HCT116 (cell line): ENCODE measurements around the gene DVL2. TPM values are rescaled to one million over a fixed set of nuclear protein-coding genes. Genes with fewer than 3 reads are reported as not detected.

Source experiments
- ATAC-seq: fragments of 200-7000 bp; cut with Tn5 transposase; 2 replicates; pipeline ENCODE4 v1.9.1; 2020; ENCODE audit warnings: mild to moderate bottlenecking, moderate library complexity
- BruUV-seq: library from RNA; stranded (reverse); fragments of 400-500 nt; replicated peaks from 2 replicates; lab custom pipeline; 2021; lab: Mats Ljungman, UMichigan
- CTCF ChIA-PET: fragments of 300-600 bp; sonication (Branson Sonifier 250); formaldehyde crosslinking; loops from one replicate; lab custom pipeline; 2021; ENCODE audit warnings: antibody characterized with exemption; lab: Charles Lee
- POLR2A ChIA-PET: fragments of 300-600, 350-600 bp; sonication (Branson Sonifier 250); formaldehyde crosslinking; loops from one replicate; lab custom pipeline; 2021; ENCODE audit warnings: antibody characterized with exemption; lab: Charles Lee
- RAD21 ChIA-PET, 2 experiments: fragments of 300-600 bp; sonication (Branson Sonifier 250); formaldehyde crosslinking; loops; one replicate each; lab custom pipeline; 2023; ENCODE audit warnings: low total read pairs in 2 of 2; ENCODE audit not compliant: uncharacterized antibody in 2 of 2, unreplicated experiment in 2 of 2, low non-redundant PET in 1 of 2; lab: Charles Lee
- DNase-seq: peaks from one replicate; pipeline ENCODE4 v3.0.0-alpha.2; 2010; ENCODE audit warnings: low read depth, low spot score
- H2AFZ ChIP-seq: fragments of 200-600 bp; shearing (Covaris generic), sonication (generic); 2 replicates; pipeline ENCODE4 v1.6.1; 2017; ENCODE audit warnings: low read depth, mixed run types, mixed read lengths, antibody characterized with exemption, low read length; ENCODE audit not compliant: poor library complexity, severe bottlenecking
- H3K27ac ChIP-seq: 2 replicates; pipeline ENCODE4 v1.5.1; 2012; ENCODE audit warnings: low read depth, low read length
- H3K27me3 ChIP-seq: fragments of 200-600 bp; sonication (generic); 2 replicates; pipeline ENCODE4 v1.6.1; 2016; ENCODE audit warnings: mixed run types, low read length, mixed read lengths; ENCODE audit not compliant: insufficient read depth
- H3K36me3 ChIP-seq, 2 experiments: fragments of 200-500 bp in 1 of 2; fragments of 200-600 bp in 1 of 2; sonication (Bioruptor generic) in 1 of 2; sonication (generic) in 1 of 2; 2 replicates each; pipeline versions ENCODE4 v1.5.1 to v1.6.1; 2014 to 2016; ENCODE audit warnings: low read length in 2 of 2, inconsistent platforms in 1 of 2, mixed read lengths in 1 of 2, mixed run types in 1 of 2; ENCODE audit not compliant: insufficient read depth in 2 of 2, control insufficient read depth in 1 of 2
- H3K4me1 ChIP-seq, 2 experiments: fragments of 200-600 bp in 1 of 2; sonication (generic) in 1 of 2; 2 replicates each; pipeline versions ENCODE4 v1.5.1 to v1.6.1; 2012 to 2017; ENCODE audit warnings: low read length in 2 of 2, inconsistent platforms in 1 of 2, mild to moderate bottlenecking in 1 of 2, mixed read lengths in 1 of 2, mixed run types in 1 of 2, moderate library complexity in 1 of 2; ENCODE audit not compliant: insufficient read depth in 2 of 2, control insufficient read depth in 1 of 2
- H3K4me2 ChIP-seq: fragments of 200-600 bp; sonication (generic); 2 replicates; pipeline ENCODE4 v1.6.1; 2017; ENCODE audit warnings: mixed run types, low read length, mixed read lengths
- H3K4me3 ChIP-seq, 2 experiments: fragments of 200-600 bp in 1 of 2; sonication (generic) in 1 of 2; replicated peaks in 1 of 2; 2 replicates each; pipeline ENCODE4 v1.5.1; 2011 to 2016; ENCODE audit warnings: low read length in 2 of 2, control low read depth in 1 of 2, low read depth in 1 of 2, mild to moderate bottlenecking in 1 of 2, mixed read lengths in 1 of 2, mixed run types in 1 of 2
- H3K79me2 ChIP-seq: fragments of 200-600 bp; sonication (generic); 2 replicates; pipeline ENCODE4 v1.6.1; 2017; ENCODE audit warnings: mild to moderate bottlenecking, mixed run types, low read length, moderate library complexity, mixed read lengths; ENCODE audit not compliant: insufficient read depth
- H3K9ac ChIP-seq: fragments of 200-600 bp; sonication (generic); 2 replicates; pipeline ENCODE4 v1.6.1; 2016; ENCODE audit warnings: low read length, mixed read lengths
- H3K9me2 ChIP-seq: fragments of 200-600 bp; sonication (generic), shearing (Covaris generic); 2 replicates; pipeline ENCODE4 v1.6.1; 2017; ENCODE audit warnings: mixed run types, mild to moderate bottlenecking, moderate library complexity; ENCODE audit not compliant: insufficient read depth
- H3K9me3 ChIP-seq, 2 experiments: fragments of 200-500 bp in 1 of 2; fragments of 200-600 bp in 1 of 2; sonication (Bioruptor generic) in 1 of 2; sonication (generic) in 1 of 2; 2 replicates each; pipeline ENCODE4 v1.6.1; 2014 to 2017; ENCODE audit warnings: low read length in 2 of 2, mixed read lengths in 2 of 2, inconsistent platforms in 1 of 2, low read depth in 1 of 2, mild to moderate bottlenecking in 1 of 2, mixed run types in 1 of 2, moderate library complexity in 1 of 2; ENCODE audit not compliant: control insufficient read depth in 1 of 2, insufficient read depth in 1 of 2
- H4K20me1 ChIP-seq: fragments of 200-600 bp; sonication (generic), shearing (Covaris generic); 2 replicates; pipeline ENCODE4 v1.6.1; 2017; ENCODE audit warnings: mixed run types, mild to moderate bottlenecking, moderate library complexity; ENCODE audit not compliant: insufficient read depth
- ATF3 ChIP-seq: IDR thresholded peaks from 2 replicates; pipeline ENCODE4 v1.6.1; 2012
- CBX3 ChIP-seq: IDR thresholded peaks from 2 replicates; pipeline ENCODE4 v1.6.1; 2012; ENCODE audit warnings: low read depth
- ELF1 ChIP-seq: IDR thresholded peaks from 2 replicates; pipeline ENCODE4 v1.6.1; 2012; ENCODE audit warnings: low read depth, borderline replicate concordance
- EZH2phosphoT487 ChIP-seq: fragments of 200-600 bp; IDR thresholded peaks from 2 replicates; pipeline ENCODE4 v1.6.1; 2018; ENCODE audit warnings: antibody characterized with exemption, borderline replicate concordance
- MAX ChIP-seq: IDR thresholded peaks from 2 replicates; pipeline ENCODE4 v1.6.1; 2012
- POLR2A ChIP-seq: IDR thresholded peaks from 2 replicates; pipeline ENCODE4 v1.7.0; 2011; ENCODE audit warnings: borderline replicate concordance; ENCODE audit not compliant: insufficient read depth, insufficient read length; ENCODE audit errors: extremely low read depth
- SRF ChIP-seq: IDR thresholded peaks from 2 replicates; pipeline ENCODE4 v1.6.1; 2012; ENCODE audit warnings: low read depth
- TCF7L2 ChIP-seq: IDR thresholded peaks from 2 replicates; pipeline ENCODE4 v1.7.0; 2011; ENCODE audit warnings: borderline replicate concordance, inconsistent platforms; ENCODE audit not compliant: insufficient read depth, insufficient read length; ENCODE audit errors: extremely low read depth
- YY1 ChIP-seq: IDR thresholded peaks from 2 replicates; pipeline ENCODE4 v1.6.1; 2011; ENCODE audit warnings: low read length, low read depth, moderate library complexity, mild to moderate bottlenecking; ENCODE audit not compliant: insufficient replicate concordance; ENCODE audit errors: extremely low read depth
- ZBTB33 ChIP-seq: IDR thresholded peaks from 2 replicates; pipeline ENCODE4 v1.6.1; 2011; ENCODE audit warnings: mild to moderate bottlenecking, low read length, moderate library complexity; ENCODE audit not compliant: insufficient replicate concordance; ENCODE audit errors: extremely low read depth
- ZNF274 ChIP-seq: fragments of 200-500 bp; sonication (Bioruptor generic); IDR thresholded peaks from 2 replicates; pipeline ENCODE4 v1.6.1; 2014; ENCODE audit warnings: mild to moderate bottlenecking, low read depth, low read length, inconsistent platforms
- intact Hi-C: fragments of 100-400 bp; cut with micrococcal nuclease; formaldehyde crosslinking; loops from 2 replicates; pipeline ENCODE4 v1.10.0; 2022
- total RNA-seq: library from RNA; stranded (reverse); gene quantifications from one replicate; pipeline ENCODE4 v1.2.1, GENCODE V29; 2021; ENCODE audit not compliant: unreplicated experiment
- TF ChIP-seq, protein P1 (sequence below): IDR thresholded peaks from 2 replicates; pipeline ENCODE4 v1.6.1; 2012; ENCODE audit warnings: low read depth

The DVL2 gene
- total RNA-seq, 1 experiment from 2014 or later = 69.7 TPM

DNA sequence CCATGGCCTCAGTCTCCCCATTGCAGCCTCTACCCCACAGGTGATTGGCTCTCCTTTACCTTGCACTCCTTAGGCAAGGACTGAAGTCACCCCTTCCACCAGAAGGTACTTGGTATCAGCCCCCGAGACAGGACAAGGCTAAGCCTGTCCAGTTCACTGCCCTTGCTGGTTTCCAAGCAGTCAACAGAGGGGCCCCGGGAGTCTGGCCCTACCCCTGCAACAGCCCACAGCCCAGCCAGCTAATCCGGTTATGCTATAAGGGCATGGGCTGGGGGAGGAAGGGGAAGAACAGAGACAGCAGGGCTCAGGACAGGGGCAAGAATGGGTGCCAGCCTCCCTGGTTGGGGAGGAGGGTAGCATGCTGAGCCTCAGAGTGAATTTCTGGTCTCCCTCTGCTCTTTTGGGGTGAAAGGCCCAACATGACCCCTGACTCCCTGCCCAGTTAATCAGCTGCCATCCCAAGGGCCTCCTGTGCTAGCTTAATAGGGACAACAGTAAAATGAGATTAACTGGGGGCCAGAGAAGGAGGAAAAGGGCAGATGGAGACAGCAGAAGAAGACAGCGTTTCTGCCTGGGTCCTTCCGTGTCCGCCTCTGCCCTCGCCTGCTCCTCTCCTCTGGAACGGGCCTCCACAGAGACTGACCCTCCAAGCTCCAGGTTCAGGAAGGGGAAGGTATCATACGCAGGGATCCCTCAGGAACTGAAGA, 25.4 kb downstream of the DVL2 start:
- Histone ChIP-seq H3K79me2 (no peaks in the 10 kb centered on the region), H3K9me2 (no peaks in the 10 kb centered on the region), H3K9ac (no peak overlapping the region), H4K20me1 (no peaks in the 10 kb centered on the region), H3K36me3 (no peaks in the 10 kb centered on the region)
- intact Hi-C loops = no loop called here
- BruUV-seq = no TSS peak
- no peak for ATAC-seq
- CTCF ChIA-PET = no interaction called here
- TF ChIP-seq ZBTB33 = no peak
- TF ChIP-seq ZNF274 = no peak
- TF ChIP-seq MAX = no peak
- no peak for TF ChIP-seq ELF1
- TF ChIP-seq, protein P1, sequence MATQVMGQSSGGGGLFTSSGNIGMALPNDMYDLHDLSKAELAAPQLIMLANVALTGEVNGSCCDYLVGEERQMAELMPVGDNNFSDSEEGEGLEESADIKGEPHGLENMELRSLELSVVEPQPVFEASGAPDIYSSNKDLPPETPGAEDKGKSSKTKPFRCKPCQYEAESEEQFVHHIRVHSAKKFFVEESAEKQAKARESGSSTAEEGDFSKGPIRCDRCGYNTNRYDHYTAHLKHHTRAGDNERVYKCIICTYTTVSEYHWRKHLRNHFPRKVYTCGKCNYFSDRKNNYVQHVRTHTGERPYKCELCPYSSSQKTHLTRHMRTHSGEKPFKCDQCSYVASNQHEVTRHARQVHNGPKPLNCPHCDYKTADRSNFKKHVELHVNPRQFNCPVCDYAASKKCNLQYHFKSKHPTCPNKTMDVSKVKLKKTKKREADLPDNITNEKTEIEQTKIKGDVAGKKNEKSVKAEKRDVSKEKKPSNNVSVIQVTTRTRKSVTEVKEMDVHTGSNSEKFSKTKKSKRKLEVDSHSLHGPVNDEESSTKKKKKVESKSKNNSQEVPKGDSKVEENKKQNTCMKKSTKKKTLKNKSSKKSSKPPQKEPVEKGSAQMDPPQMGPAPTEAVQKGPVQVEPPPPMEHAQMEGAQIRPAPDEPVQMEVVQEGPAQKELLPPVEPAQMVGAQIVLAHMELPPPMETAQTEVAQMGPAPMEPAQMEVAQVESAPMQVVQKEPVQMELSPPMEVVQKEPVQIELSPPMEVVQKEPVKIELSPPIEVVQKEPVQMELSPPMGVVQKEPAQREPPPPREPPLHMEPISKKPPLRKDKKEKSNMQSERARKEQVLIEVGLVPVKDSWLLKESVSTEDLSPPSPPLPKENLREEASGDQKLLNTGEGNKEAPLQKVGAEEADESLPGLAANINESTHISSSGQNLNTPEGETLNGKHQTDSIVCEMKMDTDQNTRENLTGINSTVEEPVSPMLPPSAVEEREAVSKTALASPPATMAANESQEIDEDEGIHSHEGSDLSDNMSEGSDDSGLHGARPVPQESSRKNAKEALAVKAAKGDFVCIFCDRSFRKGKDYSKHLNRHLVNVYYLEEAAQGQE = no peak
- no peak for TF ChIP-seq TCF7L2
- no peak for TF ChIP-seq SRF
- no peak for TF ChIP-seq CBX3
- no peak for TF ChIP-seq ATF3
- TF ChIP-seq POLR2A = no peak
- TF ChIP-seq EZH2phosphoT487 = no peak
- no peak for TF ChIP-seq YY1
- TF ChIP-seq, all 23 proteins: peak for 0
- Histone ChIP-seq H3K27ac (no peak overlapping the region), H3K9me3 (no peaks in the 10 kb centered on the region), H3K27me3 (no peaks in the 10 kb centered on the region), H2AFZ (no peak overlapping the region), H3K4me3 (no peak overlapping the region), H3K4me2 (no peak overlapping the region), H3K4me1 (peaks cover 3 to 17% of the 10 kb centered on the region in 2 experiments; a peak in 3 of 4 replicates)
- RAD21 ChIA-PET = no interaction called here
- POLR2A ChIA-PET = no interaction called here
- DNase-seq = no peak
